Measurements from ENCODE around the gene RRAS2.

- TF ChIP-seq CTCF (IDR thresholded peaks at IDR 0.05; ENCODE audit: extremely low read depth in 1 of 2, insufficient read depth in 1 of 2, low read depth in 1 of 2, low read length in 2 of 2) (no peak), POLR2A (IDR thresholded peaks at IDR 0.05; ENCODE audit: low read depth, low read length) (no peak), EZH2 (IDR thresholded peaks at IDR 0.05; ENCODE audit: borderline replicate concordance, low read depth, low read length, severe bottlenecking) (no peak), POLR2AphosphoS5 (IDR thresholded peaks at IDR 0.05; ENCODE audit: insufficient read depth, low read depth, low read length) (no peak), MAX (IDR thresholded peaks at IDR 0.05; ENCODE audit: insufficient read depth, insufficient read length) (no peak), JUN (IDR thresholded peaks at IDR 0.05; ENCODE audit: borderline replicate concordance, insufficient read depth, insufficient read length, low read depth) (no peak)
Observed at GRCh38 chr11:14342906-14343305, 16.1 kb downstream of the RRAS2 start.

Measured in endothelial cell of umbilical vein (primary cell).